ENCODE results near the gene PLAC8L1. TPM values are rescaled to one million over a fixed set of nuclear protein-coding genes. Genes with fewer than 3 reads are reported as not detected.
"Not testable (repeated sequence)": the region's sequence is repeated elsewhere in the genome, so short reads cannot be mapped to it uniquely, and the experiment has no call there.

PLAC8L1 gene
- 1 to 10 TPM in 1 of 2 experiments, not detected in 1; 1.0 TPM for total RNA-seq

GRCh38 chr5:146105477-146105876, at the start of gene PLAC8L1:
TSS of gene PLAC8L1 (minus strand) at chr5:146105577. CDS start at chr5:146104311, 1,266 bp downstream.
- H3K4me1 Mint-ChIP-seq, result no peaks in the 10 kb centered on the region
- H3K9me3 Mint-ChIP-seq, result no peaks in the 10 kb centered on the region
- H3K4me3 Mint-ChIP-seq, result no peak within 1 kb of the TSS
- no peaks in the 10 kb centered on the region for H3K27me3 Mint-ChIP-seq
- peaks cover 16% of the 10 kb centered on the region for H3K36me3 Mint-ChIP-seq
- POLR2A ChIA-PET, result no interaction called here
- no peak within 1 kb of the TSS for H3K27ac Mint-ChIP-seq
- ATAC-seq (ENCODE audit: low read depth), result no peak
- DNase-seq, result no peak

GRCh38 chr5:146151970-146152369, 46.6 kb upstream of the PLAC8L1 start:
- H3K4me1 Mint-ChIP-seq, result peaks cover 1% of the 10 kb centered on the region
- no peaks in the 10 kb centered on the region for H3K9me3 Mint-ChIP-seq
- POLR2A ChIA-PET, result no interaction called here
- no peak overlapping the region for H3K4me3 Mint-ChIP-seq
- H3K27me3 Mint-ChIP-seq, result no peaks in the 10 kb centered on the region
- H3K36me3 Mint-ChIP-seq, result peaks cover 33% of the 10 kb centered on the region
- no peak overlapping the region for H3K27ac Mint-ChIP-seq
- DNase-seq (no peak), ATAC-seq (ENCODE audit: low read depth) (no peak)

GRCh38 chr5:146137967-146138403, 32.6 kb upstream of the PLAC8L1 start:
- DNase-seq (no peak), ATAC-seq (ENCODE audit: low read depth) (no peak)
- H3K4me3 Mint-ChIP-seq, result no peak overlapping the region
- H3K27me3 Mint-ChIP-seq, result no peaks in the 10 kb centered on the region
- POLR2A ChIA-PET, result no interaction called here
- peaks cover 21% of the 10 kb centered on the region for H3K36me3 Mint-ChIP-seq
- H3K4me1 Mint-ChIP-seq, result no peaks in the 10 kb centered on the region
- H3K9me3 Mint-ChIP-seq, result no peaks in the 10 kb centered on the region
- H3K27ac Mint-ChIP-seq, result no peak overlapping the region

GRCh38 chr5:146130440-146131045, 25.2 kb upstream of the PLAC8L1 start:
- H3K9me3 Mint-ChIP-seq, result no peaks in the 10 kb centered on the region
- peaks cover 24% of the 10 kb centered on the region for H3K36me3 Mint-ChIP-seq
- ATAC-seq (ENCODE audit: low read depth), result no peak
- H3K4me3 Mint-ChIP-seq, result no peak overlapping the region
- no peak for DNase-seq
- H3K4me1 Mint-ChIP-seq, result no peaks in the 10 kb centered on the region
- H3K27me3 Mint-ChIP-seq, result no peaks in the 10 kb centered on the region
- H3K27ac Mint-ChIP-seq, result no peak overlapping the region
- POLR2A ChIA-PET, result no interaction called here

GRCh38 chr5:146126068-146126467, 20.7 kb upstream of the PLAC8L1 start:
- Mint-ChIP-seq H3K27ac (no peak overlapping the region), H3K36me3 (peaks cover 37% of the 10 kb centered on the region), H3K4me3 (no peak overlapping the region), H3K27me3 (no peaks in the 10 kb centered on the region), H3K4me1 (no peaks in the 10 kb centered on the region), H3K9me3 (no peaks in the 10 kb centered on the region)
- DNase-seq (no peak), ATAC-seq (ENCODE audit: low read depth) (no peak)
- POLR2A ChIA-PET, result no interaction called here

GRCh38 chr5:146124580-146124979, 19.2 kb upstream of the PLAC8L1 start:
- peaks cover 43% of the 10 kb centered on the region for H3K36me3 Mint-ChIP-seq
- H3K4me3 Mint-ChIP-seq, result no peak overlapping the region
- POLR2A ChIA-PET, result no interaction called here
- H3K9me3 Mint-ChIP-seq, result no peaks in the 10 kb centered on the region
- no peaks in the 10 kb centered on the region for H3K27me3 Mint-ChIP-seq
- no peak for DNase-seq
- no peak overlapping the region for H3K27ac Mint-ChIP-seq
- ATAC-seq (ENCODE audit: low read depth), result no peak
- no peaks in the 10 kb centered on the region for H3K4me1 Mint-ChIP-seq

- H3K4me3 Mint-ChIP-seq; ATAC-seq (ENCODE audit: low read depth): not testable (repeated sequence)
These were observed 16.1 kb upstream of the PLAC8L1 start for GRCh38 chr5:146121451-146121850.

GRCh38 chr5:146118322-146118721, 12.9 kb upstream of the PLAC8L1 start:
- ATAC-seq (ENCODE audit: low read depth), result no peak
- Mint-ChIP-seq H3K4me1 (no peaks in the 10 kb centered on the region), H3K9me3 (no peaks in the 10 kb centered on the region), H3K4me3 (no peak overlapping the region), H3K27ac (no peak overlapping the region), H3K36me3 (peaks cover 40% of the 10 kb centered on the region), H3K27me3 (no peaks in the 10 kb centered on the region)
- POLR2A ChIA-PET, result no interaction called here
- no peak for DNase-seq

More at GRCh38 chr5:146121451-146121850, 16.1 kb upstream of the PLAC8L1 start:
- H3K4me1 Mint-ChIP-seq, POLR2A ChIA-PET, DNase-seq, H3K27ac Mint-ChIP-seq, H3K9me3 Mint-ChIP-seq, H3K27me3 Mint-ChIP-seq: not testable (repeated sequence)
- peaks cover 48% of the 10 kb centered on the region for H3K36me3 Mint-ChIP-seq

GRCh38 chr5:146117216-146117615, 11.8 kb upstream of the PLAC8L1 start:
- ATAC-seq (ENCODE audit: low read depth); DNase-seq; H3K27me3 Mint-ChIP-seq; H3K4me1 Mint-ChIP-seq; H3K27ac Mint-ChIP-seq; H3K4me3 Mint-ChIP-seq; H3K9me3 Mint-ChIP-seq; POLR2A ChIA-PET: not testable (repeated sequence)
- peaks cover 38% of the 10 kb centered on the region for H3K36me3 Mint-ChIP-seq

GRCh38 chr5:146116361-146116760, 11.0 kb upstream of the PLAC8L1 start:
- H3K36me3 Mint-ChIP-seq, result peaks cover 35% of the 10 kb centered on the region
- POLR2A ChIA-PET, result no interaction called here
- H3K9me3 Mint-ChIP-seq, result no peaks in the 10 kb centered on the region
- DNase-seq (no peak), ATAC-seq (ENCODE audit: low read depth) (no peak)
- no peak overlapping the region for H3K27ac Mint-ChIP-seq
- H3K4me1 Mint-ChIP-seq, result no peaks in the 10 kb centered on the region
- H3K27me3 Mint-ChIP-seq, result no peaks in the 10 kb centered on the region
- H3K4me3 Mint-ChIP-seq, result no peak overlapping the region

- Mint-ChIP-seq H3K27me3 (no peaks in the 10 kb centered on the region), H3K27ac (no peak overlapping the region), H3K4me1 (no peaks in the 10 kb centered on the region), H3K36me3 (peaks cover 16% of the 10 kb centered on the region), H3K9me3 (no peaks in the 10 kb centered on the region), H3K4me3 (no peak overlapping the region)
- DNase-seq (no peak), ATAC-seq (ENCODE audit: low read depth) (no peak)
- POLR2A ChIA-PET, result interaction anchor here (0.6 kb wide), 1 partner anchor 69 kb away, joined by 4 read pairs; no protein-coding TSS in a partner anchor
These were observed 7.1 kb upstream of the PLAC8L1 start for GRCh38 chr5:146112476-146112875.

GRCh38 chr5:146111409-146111808, 6.0 kb upstream of the PLAC8L1 start:
- ATAC-seq (ENCODE audit: low read depth) (no peak), DNase-seq (no peak)
- no peaks in the 10 kb centered on the region for H3K9me3 Mint-ChIP-seq
- peaks cover 16% of the 10 kb centered on the region for H3K36me3 Mint-ChIP-seq
- POLR2A ChIA-PET, result no interaction called here
- H3K4me3 Mint-ChIP-seq, result no peak overlapping the region
- H3K4me1 Mint-ChIP-seq, result no peaks in the 10 kb centered on the region
- H3K27ac Mint-ChIP-seq, result no peak overlapping the region
- no peaks in the 10 kb centered on the region for H3K27me3 Mint-ChIP-seq

- H3K4me1 Mint-ChIP-seq, result no peaks in the 10 kb centered on the region
- DNase-seq, result no peak
- peaks cover 18% of the 10 kb centered on the region for H3K36me3 Mint-ChIP-seq
- H3K4me3 Mint-ChIP-seq, result no peak overlapping the region
- H3K27me3 Mint-ChIP-seq, result no peaks in the 10 kb centered on the region
- no peak overlapping the region for H3K27ac Mint-ChIP-seq
- ATAC-seq (ENCODE audit: low read depth), result no peak
- POLR2A ChIA-PET, result no interaction called here
- no peaks in the 10 kb centered on the region for H3K9me3 Mint-ChIP-seq
These were observed 4.0 kb upstream of the PLAC8L1 start for GRCh38 chr5:146109379-146109778.

- H3K4me1 Mint-ChIP-seq; H3K27me3 Mint-ChIP-seq; POLR2A ChIA-PET; ATAC-seq (ENCODE audit: low read depth); DNase-seq; H3K9me3 Mint-ChIP-seq; H3K4me3 Mint-ChIP-seq; H3K27ac Mint-ChIP-seq: not testable (repeated sequence)
- H3K36me3 Mint-ChIP-seq, result peaks cover 20% of the 10 kb centered on the region
These were observed 3.5 kb upstream of the PLAC8L1 start for GRCh38 chr5:146108870-146109269.
